Hematopoietic multipotent progenitor cell treated with erythropoietin and hydrocortisone succinate and interleukin-3 and kit ligand, for 6 days (in vitro differentiated cells): Measurements from ENCODE around the gene RTL9.
"Not testable (repeated sequence)": the region's sequence is repeated elsewhere in the genome, so short reads cannot be mapped to it uniquely, and the experiment has no call there.

Source experiments
- DNase-seq: peaks from one replicate; pipeline ENCODE4 v3.0.0-alpha.2; 2015

RTL9 gene

GRCh38 chrX:110358548-110358947 lies at the start of gene RTL9:
Gene RTL9, plus strand, starts transcription at chrX:110358848. Its CDS starts 91,770 bp downstream, at chrX:110450618.
- DNase-seq: no peak

GRCh38 chrX:110310000-110310790 lies 48.5 kb upstream of the RTL9 start:
- DNase-seq: no peak

- DNase-seq: peak; percentile 52
Observed at GRCh38 chrX:110310896-110311295, 47.8 kb upstream of the RTL9 start.

GRCh38 chrX:110311437-110312230 lies 47.0 kb upstream of the RTL9 start:
- no peak for DNase-seq

GRCh38 chrX:110315551-110315950 lies 43.1 kb upstream of the RTL9 start:
- peak; percentile 42 for DNase-seq

GRCh38 chrX:110316351-110317060 lies 42.1 kb upstream of the RTL9 start:
- no peak for DNase-seq

- DNase-seq: no peak
Observed at GRCh38 chrX:110317061-110317819, 41.4 kb upstream of the RTL9 start.

GRCh38 chrX:110317820-110318663 lies 40.6 kb upstream of the RTL9 start, which contains the start of gene AMMECR1:
Gene AMMECR1, minus strand, starts transcription at chrX:110318085. Its CDS starts 14 bp downstream, at chrX:110318071.
- peak; percentile 89 for DNase-seq

- DNase-seq: peak; percentile 44
Observed at GRCh38 chrX:110318664-110318968, 40.0 kb upstream of the RTL9 start.

- DNase-seq: no peak
Observed at GRCh38 chrX:110320381-110320987, 38.2 kb upstream of the RTL9 start.

- DNase-seq: peak; percentile 71
Observed at GRCh38 chrX:110321081-110321480, 37.6 kb upstream of the RTL9 start.

- no peak for DNase-seq
Observed at GRCh38 chrX:110321670-110322069, 37.0 kb upstream of the RTL9 start.

GRCh38 chrX:110322603-110323002 lies 36.0 kb upstream of the RTL9 start:
- no peak for DNase-seq

GRCh38 chrX:110326712-110327111 lies 31.9 kb upstream of the RTL9 start:
- no peak for DNase-seq

- DNase-seq: peak; percentile 58
Observed at GRCh38 chrX:110327336-110327735, 31.3 kb upstream of the RTL9 start.

- not testable (repeated sequence) for DNase-seq
Observed at GRCh38 chrX:110328613-110329012, 30.0 kb upstream of the RTL9 start.

- no peak for DNase-seq
Observed at GRCh38 chrX:110331444-110332030, 27.1 kb upstream of the RTL9 start.

- not testable (repeated sequence) for DNase-seq
Observed at GRCh38 chrX:110333458-110333857, 25.2 kb upstream of the RTL9 start.

- peak; percentile 86 for DNase-seq
Observed at GRCh38 chrX:110338935-110339334, 19.7 kb upstream of the RTL9 start.

GRCh38 chrX:110341189-110342035 lies 17.2 kb upstream of the RTL9 start:
- DNase-seq: peak; percentile 60
